DMS53 (cell line): Measurements from ENCODE around the gene HAGH.
A peak's percentile ranks its signal among the peaks of the same experiment; 100 is the strongest.
"Not testable (repeated sequence)": the region's sequence is repeated elsewhere in the genome, so short reads cannot be mapped to it uniquely, and the experiment has no call there.

Source experiments
- DNase-seq: peaks from one replicate; lab custom pipeline; 2025; lab: John Stamatoyannopoulos, UW

Gene HAGH

DNA sequence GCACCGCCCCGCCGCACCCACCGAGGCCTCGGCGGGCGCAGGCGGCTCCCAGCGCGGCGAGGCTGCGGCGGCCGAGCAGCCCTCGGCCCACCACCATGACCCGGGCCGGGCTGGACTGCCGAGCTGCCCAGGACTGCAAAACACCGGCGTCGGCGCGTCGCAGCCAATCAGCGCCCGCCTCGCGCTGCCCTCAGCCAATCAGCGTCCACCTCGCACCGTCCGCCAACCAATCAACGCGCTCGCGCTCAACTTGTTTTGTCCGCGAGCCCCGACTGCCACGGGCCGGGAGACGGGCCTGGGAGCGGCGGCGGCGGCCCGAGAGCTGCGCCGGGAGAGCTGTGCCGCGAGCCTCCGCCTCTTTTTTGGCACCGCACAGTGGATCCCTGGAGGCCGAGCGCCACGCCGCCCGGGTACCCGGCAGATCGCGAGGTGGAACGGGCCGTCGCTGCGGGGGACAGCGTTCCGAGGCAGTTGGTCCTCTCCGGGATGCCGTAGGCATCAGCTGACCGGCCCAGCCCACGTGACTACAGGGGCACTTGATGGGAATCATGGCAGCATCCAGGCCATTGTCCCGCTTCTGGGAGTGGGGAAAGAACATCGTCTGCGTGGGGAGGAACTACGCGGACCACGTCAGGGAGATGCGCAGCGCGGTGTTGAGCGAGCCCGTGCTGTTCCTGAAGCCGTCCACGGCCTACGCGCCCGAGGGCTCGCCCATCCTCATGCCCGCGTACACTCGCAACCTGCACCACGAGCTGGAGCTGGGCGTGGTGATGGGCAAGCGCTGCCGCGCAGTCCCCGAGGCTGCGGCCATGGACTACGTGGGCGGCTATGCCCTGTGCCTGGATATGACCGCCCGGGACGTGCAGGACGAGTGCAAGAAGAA lies at the start of gene HAGH, which contains the start of gene FAHD1:
HAGH (minus strand) TSS at position 135 of the 883 bp plus-strand sequence; CDS start at position 97, 38 bp downstream.
FAHD1 (plus strand) TSS at position 516 of the 883 bp plus-strand sequence; CDS start at position 549, 33 bp downstream.
- DNase-seq: peak; percentile 93

DNA sequence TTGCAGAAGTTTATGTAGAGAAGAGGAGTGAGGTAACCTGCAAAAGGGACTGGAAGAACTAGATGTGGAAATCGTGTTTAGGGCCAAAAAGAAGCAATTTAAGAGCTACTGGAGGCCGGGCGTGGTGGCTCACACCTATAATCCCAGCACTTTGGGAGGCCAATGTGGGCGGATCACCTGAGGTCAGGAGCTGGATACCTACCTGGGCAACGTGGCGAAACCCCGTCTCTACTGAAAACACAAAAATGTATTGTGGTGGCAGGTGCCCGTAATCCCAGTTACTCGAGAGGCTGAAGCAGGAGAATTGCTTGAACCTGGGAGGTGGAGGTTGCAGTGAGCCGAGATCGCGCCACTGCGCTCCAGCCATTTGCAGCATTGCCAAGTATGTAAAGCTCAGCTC lies 49.4 kb upstream of the HAGH start:
- not testable (repeated sequence) for DNase-seq

DNA sequence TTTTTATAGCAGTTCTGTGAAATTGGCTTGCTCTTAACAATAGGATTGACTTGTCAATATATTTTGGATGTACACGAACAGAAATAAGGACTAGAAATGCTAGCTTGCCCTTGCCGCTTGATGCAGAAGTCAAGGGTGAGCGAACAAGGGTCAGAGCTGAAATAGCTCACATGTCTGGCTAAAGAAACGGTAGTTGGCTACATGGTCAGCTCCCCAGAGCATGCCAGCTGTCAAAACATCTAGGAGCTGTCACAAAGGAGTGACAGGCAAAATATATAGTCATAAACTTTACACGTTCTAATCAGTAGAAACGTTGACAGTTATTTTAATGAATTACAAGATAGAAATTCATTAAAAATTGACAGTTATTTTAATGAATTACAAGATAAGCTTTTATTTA lies 48.2 kb upstream of the HAGH start:
- no peak for DNase-seq

DNA sequence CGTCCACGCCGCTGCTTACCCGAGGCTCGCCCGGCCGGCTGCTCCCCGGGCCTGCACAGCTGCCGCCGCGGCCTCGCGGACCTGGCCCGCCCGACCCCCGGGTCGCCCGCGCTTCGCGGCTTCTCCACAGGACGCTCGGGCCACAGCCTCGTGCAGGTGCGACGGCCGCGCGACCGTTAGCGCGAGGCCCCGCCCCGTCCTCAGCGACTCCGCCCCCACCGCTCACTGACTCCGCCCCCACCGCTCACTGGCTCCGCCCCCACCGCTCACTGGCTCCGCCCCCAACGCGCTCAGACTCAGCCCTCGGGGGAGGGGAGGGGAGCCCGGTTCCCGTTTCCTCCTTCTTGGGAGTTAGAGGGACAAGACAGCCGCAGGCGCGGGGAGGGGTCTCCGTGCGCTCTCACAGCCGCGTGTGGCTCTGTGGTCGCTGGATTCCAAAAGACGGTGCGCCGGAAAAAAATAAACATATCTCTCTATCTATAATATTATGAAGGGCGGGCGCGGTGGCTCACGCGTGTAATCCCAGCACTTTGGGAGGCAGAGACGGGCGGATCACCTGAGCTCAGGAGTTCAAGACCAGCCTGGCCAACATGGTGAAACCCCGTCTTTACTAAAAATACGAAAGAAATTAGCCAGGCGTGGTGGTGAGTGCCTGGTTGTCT lies 45.5 kb upstream of the HAGH start, which contains the start of gene MEIOB:
MEIOB (minus strand) TSS at position 191 of the 662 bp plus-strand sequence. CDS start 3,989 bp downstream, outside the sequence.
- DNase-seq: no peak

DNA sequence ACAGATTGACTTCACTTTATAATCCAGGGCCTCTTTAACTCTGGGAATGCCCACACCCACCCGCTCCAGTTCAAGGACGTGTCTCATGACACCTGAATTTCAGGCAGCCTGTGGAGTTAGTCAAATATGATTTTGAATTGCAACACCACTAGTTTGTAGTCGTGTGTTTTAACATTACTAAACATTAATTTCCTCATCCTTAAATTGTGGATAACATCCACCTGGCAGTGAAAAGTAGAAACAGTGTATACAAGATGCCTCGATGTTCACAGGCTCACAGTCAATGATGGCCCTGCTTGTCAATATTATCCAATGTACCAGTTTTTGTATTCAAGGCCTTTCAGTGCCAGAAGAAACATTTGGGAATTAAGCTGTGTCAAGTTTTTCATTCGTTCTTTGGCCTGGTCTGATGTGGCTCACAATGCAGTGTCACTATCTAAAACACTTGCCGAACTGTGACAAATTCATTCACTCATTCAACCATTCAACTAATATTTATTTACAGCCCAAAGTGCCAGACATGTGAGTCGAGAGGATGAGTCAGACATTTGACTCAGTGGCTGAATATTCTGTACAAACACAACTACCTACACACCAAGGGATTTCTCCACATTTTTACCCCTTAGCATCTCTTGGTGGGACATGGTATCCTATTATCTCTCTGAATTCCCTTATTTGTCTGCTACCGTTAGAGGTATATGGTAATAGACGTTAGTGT lies 43.9 kb upstream of the HAGH start:
- peak; percentile 92 for DNase-seq

DNA sequence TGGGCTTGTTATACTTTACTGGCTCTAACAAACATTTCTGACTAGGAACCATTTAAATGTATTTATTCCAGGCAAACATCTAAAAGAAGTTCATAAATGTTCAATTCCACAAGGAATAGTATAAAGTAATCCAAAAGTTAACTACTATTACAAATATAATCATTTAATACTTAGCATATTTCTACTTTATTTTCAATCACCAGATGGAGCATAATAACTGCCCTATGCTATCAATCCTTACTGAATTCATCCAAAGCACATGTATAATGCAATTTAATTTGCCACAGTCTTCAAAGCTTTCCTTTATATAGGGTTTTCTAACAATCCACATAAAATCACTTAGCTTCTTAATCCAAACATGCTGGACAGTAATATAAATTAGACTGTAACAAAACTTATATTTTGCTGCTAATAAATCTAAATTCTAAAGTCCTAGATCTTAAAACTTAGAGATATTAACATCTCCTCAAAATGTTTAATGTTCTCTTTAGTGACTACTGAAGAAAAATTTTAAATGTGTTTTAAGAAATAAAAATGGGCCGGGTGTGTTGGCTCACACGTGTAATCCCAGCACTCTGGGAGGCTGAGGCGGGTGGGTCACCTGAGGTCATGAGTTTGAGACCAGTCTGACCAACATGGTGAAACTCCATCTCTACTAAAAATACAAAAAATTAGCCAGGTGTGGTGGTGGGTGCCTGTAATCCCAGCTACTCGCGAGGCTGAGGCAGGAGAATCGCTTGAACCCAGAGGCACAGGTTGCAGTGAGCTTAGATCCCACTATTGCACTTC lies 39.5 kb upstream of the HAGH start:
- no peak for DNase-seq

DNA sequence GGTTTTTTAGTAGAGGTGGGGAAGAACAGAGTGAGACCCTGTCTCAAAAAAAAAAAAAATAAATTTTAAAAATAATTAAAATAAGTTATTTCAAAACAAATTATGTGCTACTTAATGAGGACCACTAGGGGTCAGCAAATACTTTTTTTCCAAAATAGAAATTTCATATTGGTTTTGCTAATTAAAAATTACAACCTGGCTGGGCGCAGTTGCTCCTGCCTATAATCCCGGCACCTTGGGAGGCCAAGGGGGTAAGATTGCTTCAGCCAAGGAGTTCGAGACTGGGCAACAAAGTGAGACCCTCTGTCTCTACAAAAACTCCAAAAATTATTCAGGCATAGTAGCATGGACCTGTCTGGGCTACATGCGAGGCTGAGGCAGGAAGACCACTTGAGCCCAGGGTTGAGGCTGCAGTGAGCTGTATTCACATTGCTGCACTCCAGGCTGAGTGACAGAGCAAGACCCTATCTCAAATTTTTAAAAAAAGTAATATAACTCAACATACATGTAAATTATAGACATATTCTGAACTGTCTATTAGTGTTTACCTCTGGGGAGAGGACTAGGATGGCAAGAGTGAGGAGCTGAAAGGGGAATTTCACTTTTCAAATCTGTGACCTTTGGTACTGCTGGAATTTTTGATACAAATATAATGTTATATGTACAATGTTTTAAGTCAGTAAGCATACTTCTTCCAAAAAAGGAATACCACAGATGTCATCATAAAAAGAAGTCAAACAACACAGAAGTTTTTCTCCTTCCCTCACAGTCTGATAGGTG lies 37.2 kb upstream of the HAGH start:
- DNase-seq: peak; percentile 57

DNA sequence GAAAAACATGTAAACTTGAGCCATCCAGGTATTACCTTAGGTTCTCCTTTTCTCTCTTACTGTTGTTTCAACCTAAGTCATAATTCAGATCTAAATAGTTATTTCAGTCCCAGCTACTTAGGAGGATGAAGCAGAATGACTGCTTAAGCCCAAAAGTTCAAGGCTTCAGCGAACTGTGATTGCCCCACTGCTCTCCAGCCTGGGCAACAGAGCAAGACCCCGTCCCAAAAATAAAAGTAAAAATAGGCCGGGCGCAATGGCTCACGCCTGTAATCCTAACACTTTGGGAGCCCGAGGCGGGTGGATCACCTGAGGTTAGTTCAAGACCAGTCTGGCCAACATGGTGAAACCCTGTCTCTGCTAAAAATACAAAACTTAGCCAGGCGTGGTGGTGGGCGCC lies 35.8 kb upstream of the HAGH start:
- DNase-seq: no peak

DNA sequence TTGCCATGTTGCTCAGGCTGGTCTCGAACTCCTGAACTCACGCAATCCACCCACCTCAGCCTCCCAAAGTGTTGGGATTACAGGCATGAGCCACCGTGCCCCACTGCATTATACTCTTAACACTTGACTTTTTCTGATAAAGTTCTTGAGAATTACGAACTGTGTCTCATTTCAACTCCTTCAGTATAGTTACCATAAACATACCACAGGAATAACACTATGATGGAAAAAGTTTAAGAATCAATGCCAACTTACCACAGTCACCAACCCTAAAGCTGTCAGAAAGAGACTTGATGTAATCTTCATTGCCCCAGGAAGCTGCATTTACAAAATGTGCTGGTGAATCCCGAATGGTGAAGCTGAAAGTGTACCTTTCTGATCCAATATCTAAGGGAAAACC lies 35.1 kb upstream of the HAGH start:
- no peak for DNase-seq

DNA sequence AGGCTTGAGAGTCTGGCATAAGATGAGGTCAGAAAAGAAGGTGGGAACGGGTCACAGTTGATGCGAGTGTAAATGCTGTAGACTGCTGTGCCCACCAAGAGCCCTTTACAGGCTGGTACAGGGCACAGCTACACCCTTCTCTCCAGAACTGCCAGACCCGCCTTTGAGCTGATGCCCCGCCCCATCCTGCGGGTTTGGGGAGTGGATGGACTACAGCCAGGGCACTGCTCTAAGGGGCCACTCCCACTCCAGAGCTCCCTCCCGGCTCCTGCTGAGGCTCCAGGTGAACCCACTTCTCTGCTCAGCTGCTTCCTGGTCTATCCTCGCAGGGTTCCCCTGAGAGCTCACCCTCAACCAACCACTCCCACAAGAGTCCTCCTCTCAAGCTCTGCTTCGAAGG lies 33.0 kb upstream of the HAGH start:
- no peak for DNase-seq

DNA sequence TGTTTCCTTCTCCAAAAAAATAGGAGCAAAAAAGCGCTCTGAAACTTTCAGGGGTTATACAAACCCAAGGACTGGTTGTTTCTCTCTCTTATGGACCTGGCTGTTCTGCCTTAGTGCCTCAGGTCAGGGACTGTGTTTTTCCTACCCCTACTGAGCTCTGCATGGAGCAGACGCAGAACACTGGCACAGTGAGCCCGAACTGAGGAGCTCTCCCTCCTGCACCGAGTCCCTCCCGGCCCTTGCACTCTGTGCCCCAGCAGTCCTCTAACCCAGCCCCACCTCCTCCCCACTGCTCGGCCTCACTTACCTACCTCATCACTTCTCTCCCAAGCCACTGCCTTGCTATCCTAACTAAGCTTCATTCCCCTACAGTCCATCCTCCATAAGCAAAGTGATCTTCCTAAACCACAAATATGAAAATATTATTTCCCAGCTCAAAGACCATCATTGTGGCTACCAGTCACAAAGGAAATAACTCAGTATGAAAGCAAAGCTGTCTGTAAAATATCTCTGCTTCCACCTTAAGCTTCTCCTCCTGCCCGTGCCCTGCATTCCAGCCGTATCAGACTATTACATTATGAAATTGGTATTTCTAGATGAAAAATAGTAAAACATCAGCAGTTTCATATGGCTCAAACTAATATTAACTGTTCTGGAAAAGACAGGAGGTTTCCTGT lies 31.7 kb upstream of the HAGH start:
- no peak for DNase-seq

DNA sequence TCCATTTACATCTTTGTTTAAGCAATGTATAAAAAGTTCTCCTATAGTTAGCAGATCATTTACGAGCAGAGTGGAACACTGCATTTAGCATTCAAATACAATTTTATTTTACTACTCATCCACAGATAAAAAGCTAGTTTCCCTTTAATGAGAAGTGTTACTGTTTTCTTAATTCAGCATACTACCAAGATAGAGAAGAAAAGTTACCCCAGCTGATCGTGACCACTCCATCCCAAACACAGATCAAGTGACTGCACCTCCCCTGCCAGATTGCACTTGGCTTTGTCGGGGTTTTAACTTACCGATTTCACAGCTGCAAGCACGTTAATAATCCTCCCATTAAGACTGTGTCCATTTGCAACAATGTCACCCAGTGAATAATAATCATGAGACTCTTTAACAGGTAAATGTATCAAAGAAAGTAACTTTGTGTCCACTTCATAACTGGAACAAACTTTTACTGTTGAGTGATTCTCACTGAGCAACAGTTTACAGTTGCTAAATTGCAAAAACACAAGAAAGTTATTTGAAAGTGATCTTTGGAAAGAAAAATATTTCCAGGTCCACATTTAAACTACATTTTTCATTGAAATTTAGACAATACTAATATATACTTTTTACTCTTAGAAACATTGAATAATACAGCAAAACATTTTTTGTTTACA lies 30.9 kb upstream of the HAGH start:
- DNase-seq: no peak

DNA sequence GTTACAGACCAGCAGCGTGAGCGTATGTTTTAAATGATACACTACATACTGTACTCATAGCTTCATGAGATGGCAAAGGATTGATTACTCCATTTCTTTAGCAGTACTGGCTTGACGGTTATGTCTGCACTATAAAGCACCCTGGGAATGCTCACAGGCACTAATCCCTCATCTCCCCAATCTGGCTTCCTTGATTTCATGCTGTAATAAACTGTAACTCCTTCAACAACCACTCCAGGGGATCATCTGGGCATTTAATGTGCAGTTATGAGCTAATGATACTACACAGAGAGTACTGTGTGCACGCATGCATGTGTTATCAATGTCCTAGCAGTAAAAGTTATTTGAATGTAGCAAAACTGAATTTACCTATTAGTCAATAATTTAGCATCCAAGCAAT lies 25.2 kb upstream of the HAGH start:
- no peak for DNase-seq

DNA sequence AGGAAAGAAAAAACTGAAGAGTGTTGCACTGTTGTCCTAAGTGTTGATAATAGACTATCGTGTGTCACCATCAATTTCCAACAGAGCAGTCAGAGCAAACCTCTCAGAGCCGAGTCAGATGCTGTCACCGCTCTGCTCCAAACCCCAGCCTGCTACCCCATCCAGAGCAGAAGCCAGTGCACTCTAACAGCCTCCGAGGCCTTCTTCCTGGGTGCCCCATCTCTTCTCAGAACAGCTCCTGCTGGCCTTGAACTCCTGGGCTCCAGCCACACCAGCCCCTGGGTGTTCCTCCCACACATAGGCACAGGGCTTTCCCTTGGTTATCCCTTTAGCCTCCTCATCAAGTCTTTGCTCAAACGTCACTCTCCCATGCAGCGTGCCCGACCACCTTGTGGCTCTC lies 24.4 kb upstream of the HAGH start:
- DNase-seq: no peak

DNA sequence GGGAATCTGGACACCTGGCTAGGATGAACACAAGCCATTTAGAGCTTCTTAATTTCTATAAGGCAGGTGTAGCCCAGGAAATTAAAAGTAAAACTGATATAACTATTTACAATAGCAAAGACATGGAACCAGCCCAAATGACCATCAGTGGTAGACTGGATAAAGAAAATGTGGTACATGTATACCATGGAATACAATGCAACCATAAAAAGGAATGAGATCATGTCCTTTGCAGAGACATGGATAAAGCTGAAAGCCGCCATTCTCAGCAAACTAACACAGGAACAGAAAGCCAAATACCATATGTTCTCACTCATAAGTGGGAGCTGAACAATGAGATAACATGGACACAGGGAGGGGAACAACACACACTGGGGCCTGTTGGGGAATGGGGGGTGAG lies 19.8 kb upstream of the HAGH start:
- DNase-seq: no peak

DNA sequence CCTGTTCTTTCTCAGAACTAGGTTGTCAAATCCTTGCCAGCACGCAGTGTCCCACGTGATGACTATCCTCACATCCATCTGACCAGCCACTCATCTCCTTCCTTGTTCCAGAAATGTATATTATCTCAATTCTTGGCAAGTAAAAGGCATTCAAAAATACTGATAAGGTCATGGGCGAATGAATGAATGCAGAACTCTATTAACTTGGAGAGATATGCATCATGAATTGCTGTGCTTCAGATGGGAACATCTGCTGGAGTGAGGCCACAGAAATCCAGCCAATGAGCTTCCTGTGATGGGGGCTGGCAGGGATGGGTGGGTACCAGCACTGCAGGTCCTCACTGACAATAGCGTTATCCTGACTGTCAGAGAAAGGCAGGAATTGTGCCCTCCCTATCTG lies 19.4 kb upstream of the HAGH start:
- no peak for DNase-seq

DNA sequence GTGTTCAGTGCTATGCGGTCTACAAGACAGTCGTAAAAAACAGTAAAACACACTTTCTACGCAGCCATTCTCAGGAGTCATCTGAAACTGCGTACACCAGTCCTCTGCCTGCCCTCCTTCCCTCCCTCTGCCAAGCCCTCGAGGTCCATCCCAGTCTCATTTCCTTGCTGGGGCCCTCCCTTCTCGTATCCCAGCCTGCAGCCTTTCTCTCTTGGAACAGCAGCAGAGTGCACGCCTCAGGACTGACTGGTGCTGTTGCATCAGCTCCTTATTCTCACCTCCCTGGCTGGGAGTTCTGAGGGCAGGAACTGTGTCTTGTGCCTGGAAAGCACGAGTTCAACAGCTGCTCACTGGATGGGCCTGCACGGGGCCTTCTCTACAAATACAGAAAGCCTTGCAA lies 12.9 kb upstream of the HAGH start:
- DNase-seq: no peak

DNA sequence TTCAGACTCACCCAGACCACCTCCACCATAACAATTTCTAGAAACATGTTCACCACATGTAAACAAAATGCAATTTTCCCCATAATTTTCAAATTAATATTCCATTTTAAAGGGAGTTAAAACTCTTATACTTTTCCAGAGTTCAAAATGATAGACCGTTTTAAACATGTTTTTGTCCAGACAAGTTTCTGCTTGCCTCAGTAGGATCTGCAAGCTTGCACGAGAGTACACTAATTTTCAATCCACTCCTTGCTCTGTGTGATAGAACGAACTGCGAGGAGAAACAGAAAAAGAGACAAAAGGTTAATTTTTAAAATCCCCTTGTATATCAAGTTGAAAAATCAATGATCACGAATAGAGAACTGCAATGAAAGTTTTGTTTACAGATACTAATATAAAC lies 7.5 kb upstream of the HAGH start:
- DNase-seq: no peak

DNA sequence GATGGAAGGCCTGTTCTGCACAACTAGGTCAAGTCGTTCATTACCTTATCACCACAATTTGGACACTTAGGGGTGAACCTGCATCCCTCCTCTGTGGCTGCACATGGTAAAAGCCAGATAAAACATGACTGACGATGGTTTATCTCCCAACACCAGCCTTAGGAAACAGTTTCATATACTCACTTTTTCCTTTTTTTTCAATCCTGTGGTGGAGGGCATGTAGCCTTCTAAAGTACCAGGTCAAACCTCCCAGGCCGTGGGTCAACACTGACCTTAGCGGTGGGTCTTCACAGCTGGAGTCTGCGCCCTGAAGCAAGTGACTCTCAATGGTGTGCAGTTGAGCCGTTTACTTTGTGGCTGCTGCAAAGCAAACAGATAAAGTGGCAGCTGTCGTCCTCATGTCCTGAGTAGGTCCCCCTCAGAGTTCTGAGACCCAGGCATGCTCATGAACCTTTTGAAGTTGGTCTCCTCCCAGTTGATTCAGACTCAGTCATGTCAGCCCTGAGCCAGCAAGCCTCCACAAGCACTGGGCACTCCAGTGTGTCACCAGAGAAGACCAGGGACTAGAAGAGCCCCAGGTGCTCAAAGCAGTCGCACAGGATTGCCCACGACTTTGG lies 6.3 kb upstream of the HAGH start:
- DNase-seq: peak; percentile 85
